DOHH2 (cell line): ENCODE measurements around the gene ESRRG.

ENCODE experiments used
- H3F3A ChIP-seq: fragments of 200-600 bp; sonication (generic), shearing (Covaris generic); 2 replicates; pipeline ENCODE4 v1.6.0; 2016; ENCODE audit warnings: antibody characterized with exemption, mild to moderate bottlenecking; ENCODE audit not compliant: control insufficient read depth, insufficient read depth
- H3K27ac ChIP-seq: fragments of 200-600 bp; sonication (generic); 2 replicates; pipeline ENCODE4 v1.5.1; 2014; ENCODE audit warnings: low read depth, mild to moderate bottlenecking, low read length, moderate library complexity
- H3K27me3 ChIP-seq: fragments of 200-600 bp; sonication (generic); 2 replicates; pipeline ENCODE4 v1.6.1; 2014; ENCODE audit warnings: mild to moderate bottlenecking, low read length, mixed read lengths; ENCODE audit not compliant: control insufficient read depth
- H3K36me3 ChIP-seq: fragments of 200-600 bp; sonication (generic); 2 replicates; pipeline ENCODE4 v1.6.1; 2014; ENCODE audit warnings: mild to moderate bottlenecking, low read length, moderate library complexity, mixed read lengths; ENCODE audit not compliant: control insufficient read depth
- H3K4me1 ChIP-seq: fragments of 200-600 bp; sonication (generic); 2 replicates; pipeline ENCODE4 v1.6.1; 2014; ENCODE audit warnings: mild to moderate bottlenecking, low read length, mixed read lengths; ENCODE audit not compliant: control insufficient read depth
- H3K4me2 ChIP-seq: fragments of 200-600 bp; sonication (generic); 2 replicates; pipeline ENCODE4 v1.6.0; 2014; ENCODE audit warnings: mild to moderate bottlenecking, low read length, moderate library complexity
- H3K4me3 ChIP-seq: fragments of 200-600 bp; sonication (generic); 2 replicates; pipeline ENCODE4 v1.5.1; 2014; ENCODE audit warnings: mild to moderate bottlenecking, low read length, mixed read lengths
- H3K79me2 ChIP-seq: fragments of 200-600 bp; sonication (generic); 2 replicates; pipeline ENCODE4 v1.6.1; 2014; ENCODE audit warnings: mild to moderate bottlenecking, low read length, mixed read lengths; ENCODE audit not compliant: control insufficient read depth
- H3K9me2 ChIP-seq: fragments of 200-600 bp; sonication (generic); replicated peaks from 2 replicates; pipeline ENCODE4 v1.6.1; 2014; ENCODE audit warnings: mild to moderate bottlenecking, low read length, mixed read lengths; ENCODE audit not compliant: control insufficient read depth
- H3K9me3 ChIP-seq: fragments of 200-600 bp; sonication (generic); 2 replicates; pipeline ENCODE4 v1.6.1; 2014; ENCODE audit warnings: antibody characterized with exemption, low read length, mixed read lengths; ENCODE audit not compliant: control insufficient read depth, insufficient read depth
- H4K20me1 ChIP-seq: fragments of 200-600 bp; sonication (generic); 2 replicates; pipeline ENCODE4 v1.6.0; 2014; ENCODE audit warnings: low read depth, mild to moderate bottlenecking, antibody characterized with exemption, low read length, moderate library complexity; ENCODE audit not compliant: control insufficient read depth, insufficient read depth
- CTCF ChIP-seq: fragments of 200-600 bp; sonication (generic); IDR thresholded peaks from one replicate; pipeline ENCODE4 v1.5.1; 2014; ENCODE audit warnings: antibody characterized with exemption, mild to moderate bottlenecking, low read depth, low read length; ENCODE audit not compliant: poor library complexity, severe bottlenecking
- EZH2phosphoT487 ChIP-seq: fragments of 200-600 bp; sonication (generic); IDR thresholded peaks from 2 replicates; pipeline ENCODE4 v1.6.1; 2017; ENCODE audit warnings: borderline replicate concordance, mild to moderate bottlenecking, antibody characterized with exemption, low read length, moderate library complexity, mixed read lengths

ESRRG gene

GRCh38 chr1:216740331-216740730, 17.1 kb upstream of the ESRRG start:
- no peak for TF ChIP-seq CTCF
- no peak for TF ChIP-seq EZH2phosphoT487
- Histone ChIP-seq H3K27ac (no peak overlapping the region), H3K79me2 (no peaks in the 10 kb centered on the region), H3K4me2 (no peak overlapping the region), H3K9me2 (no peaks in the 10 kb centered on the region), H3K9me3 (no peaks in the 10 kb centered on the region), H4K20me1 (no peaks in the 10 kb centered on the region), H3K4me1 (no peaks in the 10 kb centered on the region), H3K27me3 (no peaks in the 10 kb centered on the region), H3K4me3 (no peak overlapping the region), H3F3A (no peaks in the 10 kb centered on the region), H3K36me3 (no peaks in the 10 kb centered on the region)

- H3K4me2 ChIP-seq: no peak overlapping the region
- H3K27me3 ChIP-seq: no peaks in the 10 kb centered on the region
- H3K9me3 ChIP-seq: no peaks in the 10 kb centered on the region
- no peaks in the 10 kb centered on the region for H3F3A ChIP-seq
- no peaks in the 10 kb centered on the region for H3K9me2 ChIP-seq
- no peak overlapping the region for H3K27ac ChIP-seq
- H3K36me3 ChIP-seq: no peaks in the 10 kb centered on the region
- no peaks in the 10 kb centered on the region for H3K79me2 ChIP-seq
- no peaks in the 10 kb centered on the region for H4K20me1 ChIP-seq
- H3K4me3 ChIP-seq: no peak overlapping the region
- no peak for TF ChIP-seq EZH2phosphoT487
- no peak for TF ChIP-seq CTCF
- H3K4me1 ChIP-seq: no peaks in the 10 kb centered on the region
Observed at GRCh38 chr1:216739793-216740192, 16.6 kb upstream of the ESRRG start.

GRCh38 chr1:216732121-216732520, 8.9 kb upstream of the ESRRG start:
- H3K4me3 ChIP-seq: no peak overlapping the region
- TF ChIP-seq CTCF (no peak), EZH2phosphoT487 (no peak)
- H3K9me3 ChIP-seq: no peaks in the 10 kb centered on the region

GRCh38 chr1:216731562-216731961, 8.3 kb upstream of the ESRRG start:
- Histone ChIP-seq H3K9me3 (no peaks in the 10 kb centered on the region), H3F3A (no peaks in the 10 kb centered on the region), H3K36me3 (no peaks in the 10 kb centered on the region), H3K27me3 (no peaks in the 10 kb centered on the region), H4K20me1 (no peaks in the 10 kb centered on the region), H3K4me1 (no peaks in the 10 kb centered on the region), H3K4me3 (no peak overlapping the region), H3K27ac (no peak overlapping the region), H3K9me2 (no peaks in the 10 kb centered on the region), H3K4me2 (no peak overlapping the region), H3K79me2 (no peaks in the 10 kb centered on the region)
- TF ChIP-seq EZH2phosphoT487 (no peak), CTCF (no peak)

More at GRCh38 chr1:216732121-216732520, 8.9 kb upstream of the ESRRG start:
- H3K27ac ChIP-seq: no peak overlapping the region
- no peak overlapping the region for H3K4me2 ChIP-seq
- no peaks in the 10 kb centered on the region for H3K9me2 ChIP-seq
- no peaks in the 10 kb centered on the region for H3K27me3 ChIP-seq
- H3K4me1 ChIP-seq: no peaks in the 10 kb centered on the region
- no peaks in the 10 kb centered on the region for H3K36me3 ChIP-seq
- no peaks in the 10 kb centered on the region for H3K79me2 ChIP-seq
- no peaks in the 10 kb centered on the region for H3F3A ChIP-seq
- no peaks in the 10 kb centered on the region for H4K20me1 ChIP-seq
